ENCODE data around the gene PTGER2.
A peak's percentile ranks its signal among the peaks of the same experiment; 100 is the strongest.

PTGER2 gene

GRCh38 chr14:52339262-52339661 is 25.1 kb downstream of the PTGER2 start:
- H3K4me3 ChIP-seq (ENCODE audit: low read depth, low read length): no peak overlapping the region
- no peak for TF ChIP-seq CTCF (IDR thresholded peaks at IDR 0.05; ENCODE audit: low read depth, low read length)
- no peak for DNase-seq (ENCODE audit: low read depth, low spot score)
- in situ Hi-C loops (cut with HindIII; ENCODE audit: low sequenced_read_pairs): no loop called here

- peak; percentile 52 for DNase-seq (ENCODE audit: low read depth, low spot score)
- no peak overlapping the region for H3K4me3 ChIP-seq (ENCODE audit: low read depth, low read length)
- TF ChIP-seq CTCF (IDR thresholded peaks at IDR 0.05; ENCODE audit: low read depth, low read length): no peak
- in situ Hi-C loops (cut with HindIII; ENCODE audit: low sequenced_read_pairs): no loop called here
These were observed 28.9 kb downstream of the PTGER2 start for GRCh38 chr14:52342849-52343596.

GRCh38 chr14:52346778-52347177 is 32.7 kb downstream of the PTGER2 start:
- no peak for TF ChIP-seq CTCF (IDR thresholded peaks at IDR 0.05; ENCODE audit: low read depth, low read length)
- no peak overlapping the region for H3K4me3 ChIP-seq (ENCODE audit: low read depth, low read length)
- no peak for DNase-seq (ENCODE audit: low read depth, low spot score)
- in situ Hi-C loops (cut with HindIII; ENCODE audit: low sequenced_read_pairs): no loop called here

GRCh38 chr14:52348279-52348678 is 34.2 kb downstream of the PTGER2 start:
- TF ChIP-seq CTCF (IDR thresholded peaks at IDR 0.05; ENCODE audit: low read depth, low read length): no peak
- DNase-seq (ENCODE audit: low read depth, low spot score): no peak
- in situ Hi-C loops (cut with HindIII; ENCODE audit: low sequenced_read_pairs): no loop called here
- no peak overlapping the region for H3K4me3 ChIP-seq (ENCODE audit: low read depth, low read length)

GRCh38 chr14:52348776-52349175 is 34.7 kb downstream of the PTGER2 start:
- no peak overlapping the region for H3K4me3 ChIP-seq (ENCODE audit: low read depth, low read length)
- DNase-seq (ENCODE audit: low read depth, low spot score): peak; percentile 64
- in situ Hi-C loops (cut with HindIII; ENCODE audit: low sequenced_read_pairs): no loop called here
- TF ChIP-seq CTCF (IDR thresholded peaks at IDR 0.05; ENCODE audit: low read depth, low read length): no peak

GRCh38 chr14:52349731-52350130 is 35.6 kb downstream of the PTGER2 start:
- no peak overlapping the region for H3K4me3 ChIP-seq (ENCODE audit: low read depth, low read length)
- in situ Hi-C loops (cut with HindIII; ENCODE audit: low sequenced_read_pairs): no loop called here
- no peak for TF ChIP-seq CTCF (IDR thresholded peaks at IDR 0.05; ENCODE audit: low read depth, low read length)
- DNase-seq (ENCODE audit: low read depth, low spot score): no peak
